H1 (cell line): ENCODE measurements around the gene PTPRE. TPM values are rescaled to one million over a fixed set of nuclear protein-coding genes. Genes with fewer than 3 reads are reported as not detected.

Experiments
- CTCF ChIA-PET: fragments of 300-600 bp; sonication (Branson Sonifier 250); formaldehyde crosslinking; loops from one replicate; lab custom pipeline; 2021; ENCODE audit not compliant: partially characterized antibody; lab: Charles Lee
- POLR2A ChIA-PET: fragments of 300-600 bp; sonication (Branson Sonifier 250); formaldehyde crosslinking; loops from one replicate; lab custom pipeline; 2021; ENCODE audit warnings: inconsistent platforms; ENCODE audit not compliant: partially characterized antibody; lab: Charles Lee
- DNase-seq, 2 experiments: peaks; one replicate each; pipeline versions ENCODE4 v3.0.0 to v3.0.0-alpha.2; 2010 to 2022; ENCODE audit warnings: low spot score in 2 of 2, low read depth in 1 of 2, mixed read lengths in 1 of 2
- FAIRE-seq: peaks from 2 replicates; lab custom pipeline; 2011; peaks lifted over from hg19 to GRCh38; lab: Jason Lieb, UNC
- H2AFZ ChIP-seq: 2 replicates; pipeline ENCODE4 v1.8.1; 2012; ENCODE audit warnings: low read length, inconsistent platforms
- H2AK5ac ChIP-seq: 2 replicates; pipeline ENCODE4 v1.6.1; 2013; ENCODE audit warnings: low read depth, low read length
- H2BK120ac ChIP-seq: replicated peaks from 2 replicates; pipeline ENCODE3; 2013; ENCODE audit warnings: low read depth, low read length, inconsistent platforms
- H2BK12ac ChIP-seq: 2 replicates; pipeline ENCODE4 v1.6.1; 2013; ENCODE audit warnings: low read depth, low read length
- H2BK15ac ChIP-seq: 2 replicates; pipeline ENCODE4 v1.6.1; 2013; ENCODE audit warnings: low read length
- H2BK20ac ChIP-seq: 2 replicates; pipeline ENCODE4 v1.6.1; 2013; ENCODE audit warnings: low read length
- H2BK5ac ChIP-seq: 2 replicates; pipeline ENCODE4 v1.6.1; 2013; ENCODE audit warnings: low read depth, low read length
- H3K14ac ChIP-seq: 2 replicates; pipeline ENCODE4 v1.6.1; 2013; ENCODE audit warnings: inconsistent platforms; ENCODE audit not compliant: insufficient read length
- H3K18ac ChIP-seq: 2 replicates; pipeline ENCODE4 v1.6.1; 2013; ENCODE audit warnings: low read length; ENCODE audit errors: extremely low read depth
- H3K23ac ChIP-seq: 2 replicates; pipeline ENCODE4 v1.6.1; 2013; ENCODE audit warnings: inconsistent platforms; ENCODE audit not compliant: insufficient read length
- H3K23me2 ChIP-seq: 2 replicates; pipeline ENCODE4 v1.6.1; 2013; ENCODE audit warnings: low read depth, low read length
- H3K27ac ChIP-seq: 2 replicates; pipeline ENCODE4 v1.6.1; 2011; ENCODE audit warnings: low read depth, low read length, inconsistent platforms
- H3K27me3 ChIP-seq, 4 experiments: replicated peaks in 1 of 4; 1 replicate in 1 of 4; 2 replicates in 3 of 4; pipeline versions ENCODE4 v1.6.1 to v1.8.1; 2011 to 2013; ENCODE audit warnings: low read length in 3 of 4, mild to moderate bottlenecking in 3 of 4, inconsistent platforms in 2 of 4, mixed read lengths in 2 of 4, moderate library complexity in 1 of 4; ENCODE audit not compliant: control insufficient read depth in 3 of 4, insufficient read depth in 3 of 4; ENCODE audit errors: extremely low read depth in 1 of 4
- H3K36me3 ChIP-seq, 4 experiments: 2 replicates each; pipeline versions ENCODE4 v1.6.1 to v1.8.1; 2011 to 2013; ENCODE audit warnings: mild to moderate bottlenecking in 4 of 4, low read length in 3 of 4, moderate library complexity in 2 of 4, control low read depth in 1 of 4, inconsistent platforms in 1 of 4; ENCODE audit not compliant: insufficient read depth in 4 of 4, control insufficient read depth in 2 of 4
- H3K4ac ChIP-seq: replicated peaks from 2 replicates; pipeline ENCODE3; 2013; ENCODE audit warnings: low read length, low read depth, mixed read lengths, inconsistent platforms; ENCODE audit not compliant: insufficient read length
- H3K4me1 ChIP-seq, 4 experiments: replicated peaks in 1 of 4; 1 replicate in 1 of 4; 2 replicates in 3 of 4; pipeline versions ENCODE4 v1.6.1 to v1.8.1; 2011 to 2013; ENCODE audit warnings: low read length in 3 of 4, inconsistent platforms in 2 of 4, mixed read lengths in 1 of 4; ENCODE audit not compliant: insufficient read depth in 4 of 4, control insufficient read depth in 3 of 4
- H3K4me2 ChIP-seq, 2 experiments: 2 replicates each; pipeline versions ENCODE4 v1.6.1 to v1.8.1; 2011 to 2013; ENCODE audit warnings: low read depth in 2 of 2, low read length in 2 of 2, control low read depth in 1 of 2, inconsistent platforms in 1 of 2, mild to moderate bottlenecking in 1 of 2; ENCODE audit not compliant: insufficient read depth in 1 of 2
- H3K4me3 ChIP-seq, 4 experiments: fragments of 200-600, 300-600 bp in 1 of 4; sonication (generic), shearing (Covaris generic), sonication (Bioruptor Twin) in 1 of 4; 2 replicates each; pipeline versions ENCODE4 v1.5.1 to v1.8.1; 2011 to 2016; ENCODE audit warnings: low read length in 4 of 4, low read depth in 3 of 4, control low read depth in 2 of 4, inconsistent platforms in 2 of 4, mild to moderate bottlenecking in 2 of 4, mixed read lengths in 1 of 4, moderate library complexity in 1 of 4; ENCODE audit not compliant: insufficient read depth in 2 of 4; ENCODE audit errors: extremely low read depth in 1 of 4
- H3K56ac ChIP-seq: replicated peaks from 2 replicates; pipeline ENCODE3; 2013; ENCODE audit warnings: low read depth, mild to moderate bottlenecking, mixed read lengths, low read length, inconsistent platforms; ENCODE audit not compliant: insufficient read length
- H3K79me1 ChIP-seq: 2 replicates; pipeline ENCODE4 v1.6.1; 2013; ENCODE audit warnings: low read depth, low read length, control low read depth
- H3K79me2 ChIP-seq, 2 experiments: 2 replicates each; pipeline versions ENCODE4 v1.6.1 to v1.8.1; 2012 to 2013; ENCODE audit warnings: low read length in 2 of 2, mild to moderate bottlenecking in 2 of 2, inconsistent platforms in 1 of 2; ENCODE audit not compliant: insufficient read depth in 2 of 2, control insufficient read depth in 1 of 2
- H3K9ac ChIP-seq, 4 experiments: replicated peaks in 1 of 4; 1 replicate in 1 of 4; 2 replicates in 3 of 4; pipeline versions ENCODE4 v1.6.1 to v1.8.1; 2011 to 2013; ENCODE audit warnings: low read depth in 3 of 4, low read length in 3 of 4, control low read depth in 2 of 4, mild to moderate bottlenecking in 2 of 4, moderate library complexity in 2 of 4, inconsistent platforms in 1 of 4; ENCODE audit errors: extremely low read depth in 1 of 4
- H3K9me3 ChIP-seq, 2 experiments: 2 replicates each; pipeline versions ENCODE4 v1.6.1 to v1.8.1; 2012 to 2013; ENCODE audit warnings: mild to moderate bottlenecking in 2 of 2, moderate library complexity in 2 of 2, control low read depth in 1 of 2, inconsistent platforms in 1 of 2, low read depth in 1 of 2, low read length in 1 of 2, mixed read lengths in 1 of 2; ENCODE audit not compliant: insufficient read depth in 2 of 2
- H4K20me1 ChIP-seq, 2 experiments: replicated peaks in 1 of 2; 2 replicates each; pipeline versions ENCODE3 to v1.8.1; 2011 to 2013; ENCODE audit warnings: inconsistent platforms in 2 of 2, low read length in 2 of 2, mild to moderate bottlenecking in 1 of 2; ENCODE audit not compliant: insufficient read depth in 2 of 2, control insufficient read depth in 1 of 2
- H4K5ac ChIP-seq: 2 replicates; pipeline ENCODE4 v1.6.1; 2013; ENCODE audit warnings: low read length, low read depth, mixed read lengths, inconsistent platforms; ENCODE audit not compliant: insufficient read length
- H4K8ac ChIP-seq: 2 replicates; pipeline ENCODE4 v1.8.0; 2013; ENCODE audit warnings: mild to moderate bottlenecking, moderate library complexity, low read length, inconsistent platforms; ENCODE audit not compliant: insufficient read depth; ENCODE audit errors: extremely low read depth
- H4K91ac ChIP-seq: replicated peaks from 2 replicates; pipeline ENCODE3; 2013; ENCODE audit warnings: low read length, mixed read lengths, inconsistent platforms; ENCODE audit not compliant: insufficient read length
- ATF3 ChIP-seq: IDR thresholded peaks from 2 replicates; pipeline ENCODE4 v1.6.1; 2011; ENCODE audit warnings: low read depth, mild to moderate bottlenecking, low read length; ENCODE audit not compliant: insufficient read depth
- CEBPB ChIP-seq: IDR thresholded peaks from 2 replicates; pipeline ENCODE4 v1.6.1; 2012; ENCODE audit warnings: low read depth, low read length
- EGR1 ChIP-seq: IDR thresholded peaks from 2 replicates; pipeline ENCODE4 v1.6.1; 2011; ENCODE audit warnings: low read depth, low read length, borderline replicate concordance
- EZH2 ChIP-seq: fragments of 200-600 bp; sonication (generic); IDR thresholded peaks from 2 replicates; pipeline ENCODE4 v1.7.1; 2012; ENCODE audit warnings: low read depth, mild to moderate bottlenecking, moderate library complexity, low read length, inconsistent platforms; ENCODE audit not compliant: severe bottlenecking
- GABPA ChIP-seq: IDR thresholded peaks from 2 replicates; pipeline ENCODE4 v1.6.1; 2011; ENCODE audit warnings: mild to moderate bottlenecking, low read length, moderate library complexity, borderline replicate concordance; ENCODE audit not compliant: insufficient read depth
- JUND ChIP-seq: IDR thresholded peaks from 2 replicates; pipeline ENCODE4 v1.6.1; 2011; ENCODE audit warnings: mild to moderate bottlenecking, improper control_type of control experiment, low read length
- MAFK ChIP-seq: IDR thresholded peaks from 2 replicates; pipeline ENCODE4 v1.6.1; 2012; ENCODE audit warnings: low read depth, mild to moderate bottlenecking, improper control_type of control experiment, low read length
- WGBS, 2 experiments: shearing (Covaris generic) in 1 of 2; methylation state at CpG; one replicate each; pipeline versions ENCODE4 v1.1.6 to v1.1.7; 2013 to 2015; ENCODE audit warnings: low lambda C conversion rate in 2 of 2, mixed read lengths in 2 of 2, inconsistent platforms in 1 of 2, low coverage in 1 of 2, missing lambda C conversion rate in 1 of 2; ENCODE audit not compliant: insufficient replicate concordance in 2 of 2, insufficient coverage in 1 of 2, insufficient read length in 1 of 2; ENCODE audit errors: extremely low coverage in 1 of 2, missing lambda C conversion rate in 1 of 2; 5-methylcytosine and 5-hydroxymethylcytosine counted together
- polyA plus RNA-seq, 7 experiments: library from polyadenylated mRNA; depleted of rRNA in 3 of 7; stranded (reverse) in 5 of 7; unstranded in 2 of 7; fragments of >200 nt in 5 of 7; fragments of 200-250 nt in 2 of 7; gene quantifications; 1 replicate in 5 of 7; 2 replicates in 1 of 7; 4 replicates in 1 of 7; pipeline versions ENCODE4 v1.2.1 to v1.2.3, GENCODE V29; 2011 to 2013; ENCODE audit warnings: missing spikeins in 2 of 7, mixed read lengths in 2 of 7
- total RNA-seq: library from RNA; stranded (reverse); fragmentation: NEBNext Ultra II Directional; extraction: Animal tissue kit (Norgen Biotek cat#: 25700); gene quantifications from 2 replicates; pipeline ENCODE4 v1.2.1, GENCODE V29; 2021

Gene PTPRE
- total and polyA plus RNA-seq, 2 of the 8 experiments (the other 6 are each of a cell fraction or from before 2014, with no cell fraction given) = 0.33 to 0.54 TPM

DNA sequence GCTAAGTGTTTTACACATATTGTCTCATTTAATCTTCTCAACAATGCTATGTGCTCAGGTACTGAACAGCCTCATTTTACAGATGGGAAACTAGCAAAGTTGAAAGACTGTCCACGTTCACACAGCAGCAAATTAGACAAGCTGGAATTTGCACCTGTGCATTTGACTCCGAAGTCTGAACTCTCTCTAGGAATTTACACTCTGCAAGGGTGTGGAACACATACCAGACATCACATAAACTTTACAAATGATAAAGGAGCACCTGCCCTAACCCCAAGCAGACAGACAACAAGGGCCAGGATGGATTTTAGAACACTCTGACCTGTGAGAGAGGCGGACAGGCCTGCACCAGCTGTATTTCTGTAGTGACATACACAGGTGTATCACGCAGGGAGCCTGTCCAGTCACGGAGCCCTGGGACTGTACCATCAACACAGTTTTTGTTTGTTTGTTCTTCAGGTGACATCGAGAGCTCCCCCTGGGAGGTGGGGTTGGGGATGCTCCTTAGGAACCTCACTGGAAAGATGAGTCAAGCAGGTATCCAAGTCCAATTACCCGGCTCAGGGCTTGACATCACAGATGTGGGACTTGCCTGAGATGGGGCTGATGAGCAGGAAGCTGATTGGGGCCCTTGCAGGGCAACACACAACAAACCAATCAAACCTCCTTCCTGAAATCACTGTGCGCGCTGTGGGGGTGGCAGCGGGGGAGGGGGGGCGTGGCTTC is 188.3 kb downstream of the PTPRE start:
- no peak overlapping the region for H2AK5ac ChIP-seq
- no peak overlapping the region for H3K18ac ChIP-seq
- POLR2A ChIA-PET = interaction anchor here (1.2 kb wide), 1 partner anchor 18 kb away, joined by 3 read pairs; no protein-coding TSS in a partner anchor
- H4K91ac ChIP-seq = no peak overlapping the region
- H2AFZ ChIP-seq = no peak overlapping the region
- H3K9ac ChIP-seq = no peak overlapping the region
- 0 out of 7 replicates have a peak, but pooled peaks cover 0 to 3% (median under 1%) of the 10 kb centered on the region in 4 experiments for H3K4me1 ChIP-seq
- CTCF ChIA-PET = interaction anchor here (0.6 to 2.3 kb wide), 7 partner anchors 9 to 269 kb away, joined by 3 to 13 read pairs (median 4); no protein-coding TSS in a partner anchor
- H3K23me2 ChIP-seq = no peaks in the 10 kb centered on the region
- TF ChIP-seq EGR1 = no peak
- no peak for TF ChIP-seq MAFK
- no peak for TF ChIP-seq GABPA
- no peak for TF ChIP-seq EZH2
- no peak for TF ChIP-seq CEBPB
- no peak for TF ChIP-seq JUND
- TF ChIP-seq ATF3 = no peak
- H4K5ac ChIP-seq = no peak overlapping the region
- no peak overlapping the region for H2BK15ac ChIP-seq
- no peak overlapping the region for H3K4me2 ChIP-seq
- 82% methylated on average over 11 of the region's 11 CpGs; no CpG with 5 or more reads in 1 of the 2 experiments for WGBS, 2 experiments
- no peak overlapping the region for H3K23ac ChIP-seq
- DNase-seq = no peak
- H3K14ac ChIP-seq = no peak overlapping the region
- peaks cover 0 to 5% of the 10 kb centered on the region in 2 experiments for H4K20me1 ChIP-seq
- H3K56ac ChIP-seq = no peak overlapping the region
- H4K8ac ChIP-seq = no peak overlapping the region
- H3K4ac ChIP-seq = no peak overlapping the region
- H3K27me3 ChIP-seq = no peaks in the 10 kb centered on the region
- no peak overlapping the region for H2BK12ac ChIP-seq
- H2BK5ac ChIP-seq = 0 out of 2 replicates have a peak overlapping the region, but pooled peaks have one; percentile 17
- peaks cover 9 to 33% (median 20%) of the 10 kb centered on the region in 4 experiments for H3K36me3 ChIP-seq
- H2BK120ac ChIP-seq = no peak overlapping the region
- H3K9me3 ChIP-seq = no peaks in the 10 kb centered on the region
- H3K4me3 ChIP-seq = no peak overlapping the region
- no peak overlapping the region for H2BK20ac ChIP-seq
- H3K27ac ChIP-seq = no peak overlapping the region
- no peaks in the 10 kb centered on the region for H3K79me1 ChIP-seq
- FAIRE-seq = no peak
- no peaks in the 10 kb centered on the region for H3K79me2 ChIP-seq
